Loucy (cell line): ENCODE data around the gene DIP2A.
A peak's percentile ranks its signal among the peaks of the same experiment; 100 is the strongest.
"Not testable (repeated sequence)": the region's sequence is repeated elsewhere in the genome, so short reads cannot be mapped to it uniquely, and the experiment has no call there.

Source experiments
- H2AFZ ChIP-seq: fragments of 200-600 bp; sonication (generic); 2 replicates; pipeline ENCODE4 v1.6.0; 2016; ENCODE audit warnings: antibody characterized with exemption, mild to moderate bottlenecking, low read length, moderate library complexity
- H3F3A ChIP-seq: fragments of 200-600 bp; 2 replicates; pipeline ENCODE4 v1.6.0; 2016; ENCODE audit warnings: antibody characterized with exemption, low read depth, mild to moderate bottlenecking
- H3K27me3 ChIP-seq: fragments of 200-600 bp; sonication (generic); 2 replicates; pipeline ENCODE4 v1.6.1; 2014; ENCODE audit warnings: low read length, mild to moderate bottlenecking; ENCODE audit not compliant: insufficient read depth, poor library complexity, severe bottlenecking
- H3K36me3 ChIP-seq: fragments of 200-600 bp; sonication (generic); 2 replicates; pipeline ENCODE4 v1.6.1; 2016; ENCODE audit warnings: low read length; ENCODE audit not compliant: insufficient read depth
- H3K4me1 ChIP-seq: fragments of 200-600 bp; sonication (generic); 2 replicates; pipeline ENCODE4 v1.5.1; 2014; ENCODE audit warnings: low read length, mild to moderate bottlenecking; ENCODE audit not compliant: insufficient read depth, poor library complexity, severe bottlenecking
- H3K4me2 ChIP-seq: fragments of 200-600 bp; sonication (generic); 2 replicates; pipeline ENCODE4 v1.6.0; 2014; ENCODE audit warnings: antibody characterized with exemption, low read length, low read depth, mild to moderate bottlenecking; ENCODE audit not compliant: poor library complexity, severe bottlenecking
- H3K4me3 ChIP-seq: fragments of 200-600 bp; sonication (generic); 2 replicates; pipeline ENCODE4 v1.5.1; 2014; ENCODE audit warnings: low read length, mild to moderate bottlenecking, mixed read lengths; ENCODE audit not compliant: poor library complexity, severe bottlenecking
- H3K79me2 ChIP-seq: fragments of 200-600 bp; sonication (generic); 2 replicates; pipeline ENCODE4 v1.6.1; 2014; ENCODE audit warnings: low read length; ENCODE audit not compliant: insufficient read depth
- H3K9ac ChIP-seq: fragments of 200-600 bp; sonication (generic); 2 replicates; pipeline ENCODE4 v1.6.0; 2014; ENCODE audit warnings: mild to moderate bottlenecking, low read depth, low read length, moderate library complexity; ENCODE audit not compliant: poor library complexity, severe bottlenecking
- H3K9me2 ChIP-seq: fragments of 200-600 bp; sonication (generic); replicated peaks from 2 replicates; pipeline ENCODE4 v1.6.1; 2016; ENCODE audit warnings: low read depth, low read length, mixed read lengths
- H3K9me3 ChIP-seq: fragments of 200-600 bp; sonication (generic); 2 replicates; pipeline ENCODE4 v1.6.1; 2014; ENCODE audit warnings: mild to moderate bottlenecking, antibody characterized with exemption, low read length, low read depth; ENCODE audit not compliant: insufficient read depth
- H4K20me1 ChIP-seq: fragments of 200-600 bp; sonication (generic); 2 replicates; pipeline ENCODE4 v1.6.0; 2014; ENCODE audit warnings: antibody characterized with exemption, low read length, mild to moderate bottlenecking; ENCODE audit not compliant: insufficient read depth, poor library complexity, severe bottlenecking
- EZH2phosphoT487 ChIP-seq: fragments of 200-600 bp; IDR thresholded peaks from 2 replicates; pipeline ENCODE4 v1.6.1; 2018; ENCODE audit warnings: antibody characterized with exemption, mild to moderate bottlenecking, moderate library complexity, borderline replicate concordance
- TF ChIP-seq, protein P1 (sequence below): fragments of 200-600 bp; sonication (generic); conservative IDR thresholded peaks from 2 replicates; pipeline ENCODE4 v1.5.1; 2014; ENCODE audit warnings: mild to moderate bottlenecking, antibody characterized with exemption, low read length

Gene DIP2A

DNA sequence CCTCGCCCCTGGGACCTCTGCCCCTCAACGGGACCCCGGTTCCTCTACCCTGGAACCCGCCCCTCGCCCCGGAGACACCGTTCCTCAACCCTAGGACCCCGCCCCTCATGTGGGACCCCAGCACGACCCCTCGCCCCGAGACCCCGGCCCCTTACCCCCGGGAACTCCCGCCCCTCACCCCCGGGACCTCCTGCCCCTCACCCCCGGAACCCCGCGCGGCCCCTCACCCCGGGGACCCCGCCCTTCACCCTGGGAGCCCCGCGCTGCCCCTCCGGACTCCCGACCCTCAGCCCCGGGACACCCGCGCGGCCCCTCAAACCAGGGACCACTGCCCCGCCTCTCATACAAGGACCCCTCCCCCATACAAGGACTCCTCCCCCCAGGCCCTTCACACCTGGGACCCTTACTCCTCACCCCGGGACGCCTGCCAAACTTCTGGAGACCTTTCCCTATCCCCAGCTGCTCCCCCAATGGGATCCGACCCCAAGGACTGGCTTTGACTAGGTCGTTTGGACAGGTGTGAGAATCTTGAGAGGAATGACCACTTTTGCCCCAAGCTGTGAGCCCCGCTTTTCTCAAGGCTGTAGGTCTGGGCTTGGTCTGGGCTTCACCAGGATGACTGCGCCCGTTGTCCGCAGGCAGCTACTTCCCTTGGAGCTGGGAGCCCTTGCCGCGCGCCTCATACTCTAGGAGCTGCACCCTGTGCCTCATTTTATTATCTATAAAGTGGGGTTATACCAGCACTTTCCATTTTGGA lies 843 bp downstream of the DIP2A start:
- Histone ChIP-seq H4K20me1 (peaks cover 12% of the 10 kb centered on the region), H3K4me2 (peak overlapping the region; percentile 98), H3F3A (peaks cover 5% of the 10 kb centered on the region; the same call in 1 of the 2 replicates), H3K27me3 (no peaks in the 10 kb centered on the region), H3K4me3 (peak overlapping the region; percentile 90), H3K4me1 (peaks cover 62% of the 10 kb centered on the region), H3K9me2 (no peaks in the 10 kb centered on the region), H3K9me3 (no peaks in the 10 kb centered on the region), H2AFZ (peak overlapping the region; percentile 97), H3K79me2 (peaks cover 75% of the 10 kb centered on the region), H3K9ac (peak overlapping the region; percentile 93), H3K36me3 (no peaks in the 10 kb centered on the region)
- TF ChIP-seq, protein P1, sequence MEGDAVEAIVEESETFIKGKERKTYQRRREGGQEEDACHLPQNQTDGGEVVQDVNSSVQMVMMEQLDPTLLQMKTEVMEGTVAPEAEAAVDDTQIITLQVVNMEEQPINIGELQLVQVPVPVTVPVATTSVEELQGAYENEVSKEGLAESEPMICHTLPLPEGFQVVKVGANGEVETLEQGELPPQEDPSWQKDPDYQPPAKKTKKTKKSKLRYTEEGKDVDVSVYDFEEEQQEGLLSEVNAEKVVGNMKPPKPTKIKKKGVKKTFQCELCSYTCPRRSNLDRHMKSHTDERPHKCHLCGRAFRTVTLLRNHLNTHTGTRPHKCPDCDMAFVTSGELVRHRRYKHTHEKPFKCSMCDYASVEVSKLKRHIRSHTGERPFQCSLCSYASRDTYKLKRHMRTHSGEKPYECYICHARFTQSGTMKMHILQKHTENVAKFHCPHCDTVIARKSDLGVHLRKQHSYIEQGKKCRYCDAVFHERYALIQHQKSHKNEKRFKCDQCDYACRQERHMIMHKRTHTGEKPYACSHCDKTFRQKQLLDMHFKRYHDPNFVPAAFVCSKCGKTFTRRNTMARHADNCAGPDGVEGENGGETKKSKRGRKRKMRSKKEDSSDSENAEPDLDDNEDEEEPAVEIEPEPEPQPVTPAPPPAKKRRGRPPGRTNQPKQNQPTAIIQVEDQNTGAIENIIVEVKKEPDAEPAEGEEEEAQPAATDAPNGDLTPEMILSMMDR: no peak
- no peak for TF ChIP-seq EZH2phosphoT487

DNA sequence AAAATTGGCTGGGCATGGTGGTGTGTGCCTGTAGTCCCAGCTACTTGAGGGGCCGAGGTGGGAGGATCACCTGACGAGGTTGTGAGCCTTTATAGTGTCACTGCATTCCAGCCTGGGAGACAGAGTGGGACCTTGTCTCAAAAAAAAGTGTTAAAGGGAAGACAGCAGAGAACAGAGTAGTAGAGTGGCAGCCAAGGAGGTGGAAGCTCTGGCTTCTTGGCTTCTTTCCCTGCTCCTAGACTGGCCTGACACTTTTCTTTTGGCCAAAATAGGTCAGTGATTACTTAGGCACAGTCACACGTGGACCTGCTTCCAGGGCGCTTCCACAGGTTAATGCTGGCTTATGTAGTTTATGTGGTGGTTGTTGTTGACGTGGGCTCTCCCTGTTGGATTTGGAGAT lies 3.2 kb downstream of the DIP2A start:
- Histone ChIP-seq H3K4me2 (peak overlapping the region; percentile 98), H3K79me2 (peaks cover 68% of the 10 kb centered on the region), H3K9me2 (no peaks in the 10 kb centered on the region), H3F3A (peaks cover 5% of the 10 kb centered on the region; the same call in 1 of the 2 replicates), H3K27me3 (no peaks in the 10 kb centered on the region), H4K20me1 (peaks cover 12% of the 10 kb centered on the region), H3K9ac (peak overlapping the region; percentile 51), H2AFZ (no peak overlapping the region), H3K36me3 (no peaks in the 10 kb centered on the region), H3K9me3 (no peaks in the 10 kb centered on the region), H3K4me1 (peaks cover 52% of the 10 kb centered on the region), H3K4me3 (peak overlapping the region; percentile 46)
- TF ChIP-seq, protein P1: no peak
- TF ChIP-seq EZH2phosphoT487: no peak

DNA sequence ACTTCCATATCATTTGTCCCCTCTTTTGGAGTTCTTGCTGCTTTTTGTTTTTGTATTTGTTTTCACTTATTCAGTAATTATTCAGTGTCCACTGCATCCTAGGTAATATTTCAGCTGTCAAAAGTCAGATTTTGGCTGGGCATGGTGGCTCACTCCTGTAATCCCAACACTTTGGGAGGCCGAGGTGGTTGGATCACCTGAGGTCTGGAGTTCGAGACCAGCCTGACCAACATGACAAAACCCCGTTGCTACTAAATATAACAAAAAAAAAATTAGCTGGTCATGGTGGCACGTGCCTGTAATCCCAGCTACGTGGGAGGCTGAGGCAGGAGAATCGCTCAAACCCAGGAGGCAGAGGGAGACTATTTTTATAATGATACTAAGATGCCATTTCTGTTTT lies 6.5 kb downstream of the DIP2A start:
- H3K36me3 ChIP-seq, H3K9me3 ChIP-seq, H3K27me3 ChIP-seq, H3K4me3 ChIP-seq, H2AFZ ChIP-seq, H4K20me1 ChIP-seq, H3K9ac ChIP-seq, H3K4me2 ChIP-seq, H3K9me2 ChIP-seq: not testable (repeated sequence)
- Histone ChIP-seq H3F3A (peaks cover 11% of the 10 kb centered on the region; the same call in 1 of the 2 replicates), H3K79me2 (peaks cover 42% of the 10 kb centered on the region), H3K4me1 (peaks cover 39% of the 10 kb centered on the region)

DNA sequence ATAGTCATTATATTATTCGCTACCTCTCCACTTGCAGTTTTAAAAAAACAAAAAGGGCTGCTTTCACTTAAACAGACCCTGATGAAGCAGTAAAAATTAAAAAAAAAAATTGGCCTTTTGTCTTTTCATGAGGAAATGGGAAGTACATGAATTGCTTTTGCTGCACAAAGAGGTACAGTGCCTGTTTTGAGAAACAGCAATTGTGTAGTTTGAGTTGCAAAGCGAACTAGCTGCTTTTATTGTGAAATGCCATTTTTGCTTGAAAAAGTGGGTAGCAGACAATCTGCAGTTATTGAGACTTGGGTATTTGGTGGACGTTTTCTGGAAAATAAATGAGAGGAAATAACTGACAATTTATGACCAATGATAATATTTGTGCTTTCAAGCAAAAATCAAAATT lies 7.0 kb downstream of the DIP2A start:
- H3K9ac ChIP-seq: no peak overlapping the region
- H4K20me1 ChIP-seq: peaks cover 7% of the 10 kb centered on the region
- H3K4me1 ChIP-seq: peaks cover 34% of the 10 kb centered on the region
- no peaks in the 10 kb centered on the region for H3K36me3 ChIP-seq
- H3K9me3 ChIP-seq: no peaks in the 10 kb centered on the region
- no peak overlapping the region for H3K4me3 ChIP-seq
- H3K9me2 ChIP-seq: no peaks in the 10 kb centered on the region
- H3K27me3 ChIP-seq: no peaks in the 10 kb centered on the region
- H3F3A ChIP-seq: peaks cover 11% of the 10 kb centered on the region; the same call in 1 of the 2 replicates
- H3K79me2 ChIP-seq: peaks cover 37% of the 10 kb centered on the region
- TF ChIP-seq, protein P1: no peak
- no peak for TF ChIP-seq EZH2phosphoT487
- H2AFZ ChIP-seq: no peak overlapping the region
- H3K4me2 ChIP-seq: no peak overlapping the region
